Limb (tissue), 2 donors: ENCODE results near the gene DNLZ.
"Not testable (repeated sequence)": the region's sequence is repeated elsewhere in the genome, so short reads cannot be mapped to it uniquely, and the experiment has no call there.

Experiments
- DNase-seq, 2 donors: peaks; one replicate each; pipeline ENCODE4 v3.0.0-alpha.2; 2016; ENCODE audit errors: extremely low spot score in 2 of 2

DNLZ gene

DNA sequence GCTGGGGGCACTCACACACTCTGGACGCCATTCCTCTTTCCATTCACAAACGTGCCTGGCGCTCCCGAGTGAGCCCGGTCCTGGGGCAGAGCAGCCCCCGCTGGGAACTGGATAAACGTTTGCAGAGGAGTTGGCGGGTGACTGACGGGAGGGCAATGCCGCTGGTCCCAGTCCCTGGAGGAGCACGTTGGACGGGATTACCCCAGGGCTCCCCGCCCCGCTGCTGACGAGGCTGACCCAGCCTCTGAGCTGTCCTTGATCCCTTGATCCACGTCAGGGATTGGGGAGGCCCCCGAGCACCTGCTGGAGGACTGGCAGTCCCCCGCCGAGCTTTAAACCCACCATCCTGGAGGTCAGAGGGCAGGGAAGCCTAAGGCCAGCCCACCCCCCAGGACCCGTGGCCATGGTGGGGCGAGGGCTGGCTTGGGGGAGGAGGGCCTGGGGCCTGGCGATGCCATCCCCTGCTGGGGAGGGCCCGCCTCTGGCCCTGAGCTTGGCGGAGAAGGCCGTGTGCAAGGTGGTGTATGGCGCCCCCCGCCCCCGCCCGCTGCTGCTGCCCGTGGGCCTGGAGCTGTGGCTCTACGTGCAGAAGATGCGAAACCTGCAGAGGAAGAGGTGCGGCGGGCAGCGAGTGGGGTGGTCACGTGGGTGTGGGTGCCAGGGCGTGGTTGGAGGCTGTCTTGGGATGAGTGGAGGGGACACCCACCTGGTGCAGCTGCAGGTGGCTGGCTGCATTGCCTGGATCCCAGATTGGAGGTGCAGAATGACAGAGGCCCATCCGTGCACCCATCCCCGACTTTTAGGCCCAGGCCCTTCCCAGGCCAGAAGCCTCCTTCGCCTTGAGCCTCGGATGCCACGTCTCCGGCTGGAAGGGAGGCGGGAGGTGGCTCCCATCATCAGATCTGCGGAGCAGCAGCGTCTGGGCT lies 31.7 kb downstream of the DNLZ start:
- no peak for DNase-seq

DNA sequence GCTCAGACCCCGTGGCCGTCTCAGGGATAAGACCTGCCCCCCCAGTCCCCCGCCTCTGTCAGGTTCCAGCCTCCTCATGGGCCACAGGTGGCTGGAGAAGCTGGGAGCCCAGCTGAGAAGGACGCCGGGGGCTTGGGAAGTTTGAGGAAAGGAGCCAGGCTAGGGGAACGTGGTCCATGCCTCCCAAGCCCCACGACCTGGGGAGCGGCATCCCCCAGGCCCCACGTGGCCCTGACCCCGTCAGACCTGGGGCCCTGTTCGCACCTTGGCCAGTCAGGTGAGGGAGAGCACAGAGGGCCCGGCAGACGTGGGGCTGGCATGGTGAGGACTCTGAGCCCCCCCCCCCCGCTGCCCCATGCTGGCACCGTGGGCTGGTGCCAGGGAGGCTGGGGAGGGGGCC lies 32.5 kb downstream of the DNLZ start:
- DNase-seq: no peak

DNA sequence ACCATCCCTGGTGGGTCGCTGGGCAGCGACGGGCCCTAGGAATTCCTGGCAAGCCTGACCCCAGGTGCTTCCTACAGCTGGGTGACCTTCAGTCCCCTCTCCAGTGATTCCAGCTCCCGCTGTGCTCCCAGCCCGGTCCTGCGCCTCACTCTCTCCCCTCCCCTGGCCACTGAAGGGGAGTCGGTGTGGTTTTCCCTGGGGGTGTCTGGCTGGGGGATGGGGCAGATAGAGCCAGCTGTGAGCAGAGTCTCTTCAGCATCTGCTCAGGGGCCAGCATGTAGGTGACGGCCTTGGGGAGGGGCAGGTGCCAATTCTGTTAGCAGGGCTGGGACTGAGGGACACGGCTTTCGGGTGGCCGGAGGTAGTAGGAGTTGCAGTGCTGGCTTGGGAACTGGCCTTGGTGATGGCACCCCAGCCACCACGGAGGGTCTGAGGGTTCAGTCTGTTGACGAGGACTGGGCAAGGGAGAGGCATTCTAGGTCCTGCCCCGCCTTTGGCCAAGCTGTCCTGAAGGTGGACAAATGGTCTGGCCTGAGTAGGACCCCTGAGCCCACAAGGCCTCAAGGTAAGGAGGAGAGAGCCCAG lies 33.0 kb downstream of the DNLZ start:
- no peak for DNase-seq

DNA sequence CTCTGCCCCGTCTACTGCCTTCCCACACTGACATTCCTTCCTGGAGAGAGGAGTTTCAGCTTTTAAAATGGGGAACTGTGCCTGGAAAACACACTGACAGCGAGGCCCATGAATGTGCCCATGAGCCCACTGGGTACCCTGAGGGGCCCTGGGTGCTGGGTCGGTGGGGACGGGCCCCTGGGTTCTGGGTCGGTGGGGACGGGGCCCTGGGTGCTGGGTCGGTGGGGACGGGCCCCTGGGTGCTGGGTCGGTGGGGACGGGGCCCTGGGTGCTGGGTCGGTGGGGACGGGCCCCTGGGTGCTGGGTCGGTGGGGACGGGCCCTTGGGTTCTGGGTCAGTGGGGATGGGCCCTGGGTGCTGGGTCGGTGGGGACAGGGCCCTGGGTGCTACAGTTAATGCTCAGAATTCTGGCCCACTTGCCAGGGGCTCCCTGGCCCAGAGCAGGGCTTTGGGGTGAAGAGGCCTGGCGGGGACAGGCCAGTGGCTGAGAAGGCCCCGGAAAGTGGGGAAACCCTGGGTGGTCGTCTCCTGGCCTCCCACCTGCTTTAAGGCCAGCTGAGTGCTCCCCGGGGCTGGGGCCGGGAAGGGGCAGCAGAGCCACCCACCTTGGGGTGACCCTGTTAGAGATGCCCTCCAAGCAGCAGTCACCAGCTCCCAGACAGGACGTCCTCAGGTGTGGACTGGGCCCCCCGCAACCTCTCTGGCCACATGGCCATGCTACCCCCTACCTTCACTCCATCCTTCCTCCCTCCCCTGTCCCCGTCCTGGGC lies 33.7 kb downstream of the DNLZ start:
- DNase-seq: no peak

DNA sequence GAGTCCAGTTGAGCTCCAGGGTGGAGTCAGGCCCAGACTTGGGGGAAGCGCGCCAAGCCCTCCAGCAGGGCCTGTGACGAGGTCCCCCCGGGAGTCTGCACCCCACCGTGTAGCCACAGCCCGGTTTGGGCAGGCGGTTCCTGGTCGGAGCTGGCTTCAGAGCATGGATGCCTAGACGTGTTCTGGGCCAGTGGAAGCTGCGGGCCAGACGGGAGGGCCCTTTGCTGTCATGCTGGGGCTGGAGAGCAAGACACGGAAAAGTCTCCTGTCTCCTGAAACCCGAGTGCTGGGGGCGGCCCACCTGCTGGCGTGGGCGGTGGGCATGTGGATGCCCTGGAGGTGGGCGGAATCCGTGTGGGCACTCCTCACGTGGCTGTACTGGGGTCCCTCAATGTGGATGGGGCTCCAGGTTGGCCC lies 34.3 kb downstream of the DNLZ start:
- DNase-seq: no peak

DNA sequence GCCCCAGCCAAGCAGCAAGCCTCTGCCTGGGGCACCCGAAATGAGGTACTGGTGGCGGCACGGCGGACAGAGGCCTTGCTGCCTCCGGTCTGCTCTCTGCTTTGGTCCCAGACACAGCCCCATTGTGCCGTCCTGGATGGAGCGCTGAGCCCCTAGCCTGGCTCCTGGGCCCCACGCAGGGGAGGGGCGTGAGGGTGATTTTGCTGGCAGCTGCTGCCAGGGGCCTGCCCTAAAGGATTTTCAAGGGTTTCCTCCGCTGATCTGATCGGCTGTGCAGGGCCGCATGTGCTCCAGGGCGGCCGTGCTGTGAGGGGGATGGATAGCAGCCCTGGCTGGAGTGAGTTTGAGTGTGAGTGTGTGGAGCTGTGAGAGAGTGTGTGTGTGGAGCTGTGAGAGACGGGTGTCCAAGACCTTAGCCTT lies 34.9 kb downstream of the DNLZ start:
- peak; percentile 70 to 86 for DNase-seq

DNA sequence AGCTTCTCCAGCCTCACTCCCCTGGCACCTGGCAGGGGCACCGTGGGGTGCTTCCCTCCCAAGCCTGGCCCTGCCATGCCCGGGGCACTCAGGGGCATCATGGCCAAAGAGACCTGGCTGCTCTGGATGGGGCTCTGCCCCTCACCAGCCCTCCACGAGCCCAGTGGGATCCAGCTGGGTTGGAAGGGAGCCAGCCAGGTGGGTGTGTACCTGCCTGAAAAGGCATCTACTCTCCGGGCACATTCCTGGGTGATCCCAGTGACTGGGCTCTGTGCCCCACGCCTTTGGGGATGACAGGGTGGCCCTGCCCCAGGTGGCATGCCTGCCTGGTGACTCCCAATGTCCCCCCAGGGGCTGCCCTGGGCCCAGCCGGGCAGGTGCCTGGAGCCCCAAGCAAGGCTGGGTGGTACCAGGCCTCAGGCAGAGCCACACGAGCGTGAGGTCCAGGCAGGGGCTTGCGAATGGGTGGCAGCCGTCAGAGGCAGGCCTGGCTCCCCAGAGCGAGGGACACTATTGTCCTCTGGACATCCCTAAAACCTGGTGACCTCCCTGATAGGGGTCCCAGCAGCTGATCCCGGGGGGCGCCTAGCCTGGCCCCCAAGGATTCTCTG lies 35.4 kb downstream of the DNLZ start:
- DNase-seq: peak in 1 of 2 donors; percentile 73

DNA sequence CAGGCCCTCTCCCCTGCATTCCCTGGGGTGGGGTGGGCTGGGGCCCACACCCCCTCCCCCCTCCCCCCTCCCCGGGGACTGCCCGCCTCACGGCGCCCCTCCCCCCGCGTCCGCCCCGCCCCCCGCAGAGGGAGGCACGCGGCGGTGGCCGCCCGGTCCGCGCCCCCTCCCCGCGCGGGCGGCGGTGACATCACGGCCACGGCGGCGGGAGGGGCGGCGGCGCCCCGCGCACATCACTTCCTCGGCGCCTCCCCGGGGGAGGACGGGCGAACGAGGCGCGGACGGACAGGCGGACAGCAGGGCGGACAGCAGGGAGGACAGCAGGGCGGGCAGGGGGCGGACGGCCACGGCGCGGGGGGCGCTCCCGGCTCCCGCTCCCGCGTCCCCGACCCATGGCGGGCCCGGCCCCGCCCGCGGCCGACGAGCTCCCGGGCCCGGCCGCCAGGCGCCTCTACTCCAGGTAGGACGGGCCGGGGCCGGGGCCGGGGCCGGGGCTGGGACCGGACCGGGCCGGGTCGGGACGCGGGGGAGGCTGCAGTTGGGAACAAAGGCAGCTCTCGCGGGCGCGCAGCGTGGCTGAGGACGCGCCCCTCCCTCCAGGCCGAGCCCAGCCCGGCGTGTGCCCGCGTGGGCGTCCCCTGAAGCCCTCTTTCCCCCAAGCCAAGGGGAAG lies 36.1 kb downstream of the DNLZ start, which contains the start of gene GPSM1:
Gene GPSM1 (plus strand): TSS at position 236 of the 671 bp plus-strand sequence. CDS start 157 bp downstream, at position 393.
- peak in 1 of 2 donors; percentile 83 for DNase-seq

DNA sequence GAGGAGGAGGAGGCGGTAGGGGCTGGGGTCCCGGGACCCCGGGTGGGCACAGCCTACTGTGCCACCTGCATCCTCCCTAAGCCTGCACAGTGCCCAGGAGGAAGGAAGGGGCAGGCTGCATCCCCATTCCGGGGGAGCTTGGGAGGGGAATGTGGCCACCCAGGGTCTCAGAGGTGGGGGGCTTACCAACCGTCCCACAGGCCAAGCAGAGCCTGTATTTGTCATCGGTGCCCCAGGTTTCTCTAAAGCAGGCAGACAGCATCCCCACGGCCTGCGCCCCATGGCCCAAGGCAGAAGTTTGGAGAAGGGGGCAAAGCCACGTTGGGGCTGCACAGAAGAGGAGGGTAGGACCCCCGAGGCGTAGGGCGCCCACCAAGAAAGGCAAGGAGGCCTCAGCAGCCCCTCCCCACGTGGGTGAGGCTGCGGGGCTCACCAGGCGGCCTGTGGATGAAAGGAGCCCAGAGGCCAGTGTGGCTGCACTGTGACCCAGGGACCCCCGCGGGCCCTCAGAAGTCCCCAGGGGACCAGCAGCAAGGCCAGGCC lies 36.7 kb downstream of the DNLZ start:
- no peak for DNase-seq

DNA sequence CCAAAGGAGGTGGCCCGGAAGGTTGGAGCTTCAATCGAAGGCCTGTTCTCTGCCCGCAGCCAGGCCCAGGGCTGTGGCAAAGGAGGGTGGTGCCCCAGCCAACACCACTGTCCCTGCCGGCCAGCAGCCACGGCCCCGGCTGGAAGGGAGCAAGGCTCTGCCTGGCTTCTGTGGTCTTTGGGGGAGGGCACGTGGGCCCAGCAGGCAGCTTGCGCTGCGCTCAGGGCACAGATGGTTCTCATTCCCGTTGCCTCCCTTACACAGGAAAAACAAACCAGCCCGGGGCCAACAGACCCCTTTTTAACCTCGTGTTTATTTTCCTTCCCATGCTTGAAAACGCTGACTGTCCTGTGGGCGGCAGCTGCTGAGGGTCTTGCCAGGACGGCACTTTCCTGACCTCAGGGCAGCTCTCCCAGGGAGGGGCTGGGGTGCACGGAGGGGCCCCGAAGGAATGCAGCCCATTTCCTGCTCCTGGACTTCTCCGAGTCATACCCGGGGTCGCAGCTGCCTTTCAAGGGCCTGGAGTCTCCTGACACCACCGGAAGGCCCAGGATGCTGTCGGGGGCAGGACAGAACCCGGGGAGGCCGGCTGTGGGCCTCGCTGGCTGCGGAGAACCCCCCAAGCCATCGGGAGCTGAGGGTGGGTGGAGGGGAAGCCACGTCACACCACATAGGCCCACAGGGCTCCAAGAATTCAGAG lies 37.3 kb downstream of the DNLZ start:
- DNase-seq: peak; percentile 65 to 69

DNA sequence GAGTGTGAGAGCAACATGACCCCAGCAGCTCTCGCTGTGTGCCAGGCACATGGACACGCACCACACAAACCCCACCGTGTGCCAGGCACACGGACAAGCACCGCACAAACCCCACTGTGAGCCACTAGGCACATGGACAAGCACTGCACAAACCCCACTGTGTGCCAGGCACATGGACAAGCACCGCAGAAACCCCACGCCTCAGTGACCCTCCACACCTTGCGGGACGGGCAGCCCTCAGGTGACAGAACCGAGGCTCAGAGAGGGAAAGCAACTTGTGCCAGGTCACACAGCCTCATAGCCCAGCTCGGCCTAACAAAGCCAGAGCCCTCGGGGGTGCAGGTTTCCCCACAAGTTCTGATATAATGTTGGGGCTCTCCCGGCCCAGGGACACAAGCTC lies 38.2 kb downstream of the DNLZ start:
- DNase-seq: no peak

DNA sequence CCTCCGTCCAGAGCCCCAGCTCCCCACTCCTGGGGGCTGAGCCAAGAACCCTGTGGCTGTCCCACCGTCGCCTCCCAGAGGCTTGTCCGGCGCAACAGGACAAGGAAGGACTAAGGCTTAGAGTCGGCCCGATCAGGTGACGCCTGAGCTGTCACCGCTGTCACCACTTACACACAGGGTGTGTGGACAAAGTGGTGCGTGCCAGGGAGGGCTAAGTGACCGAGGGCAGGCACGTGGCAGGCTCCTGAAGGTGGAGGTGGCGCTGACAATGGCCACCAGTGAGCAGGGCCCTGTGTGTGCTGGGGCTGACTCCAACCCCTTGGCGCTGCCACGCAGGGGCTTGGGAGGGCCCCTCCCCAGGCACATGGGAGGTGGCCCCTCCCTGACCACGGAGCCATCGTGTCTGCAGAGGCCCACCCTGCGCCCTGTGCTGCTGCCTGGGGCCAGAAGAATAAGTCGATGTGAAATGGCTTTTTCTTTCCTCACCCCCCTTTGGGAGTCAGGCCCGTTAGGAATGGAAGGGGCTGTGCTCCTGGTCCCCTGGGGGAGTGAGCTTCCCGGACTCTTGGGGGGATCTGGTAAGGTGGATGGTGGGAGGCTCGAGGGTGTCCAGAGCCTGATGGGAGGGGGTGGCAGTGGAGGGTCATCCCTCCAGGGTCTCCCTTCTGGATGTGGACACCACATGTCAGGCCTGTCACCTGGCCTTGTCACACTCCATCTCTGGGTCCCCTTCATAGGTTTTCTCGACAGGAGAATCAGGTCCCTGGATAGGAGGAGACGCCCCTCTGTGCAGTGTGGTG lies 38.8 kb downstream of the DNLZ start:
- DNase-seq: no peak

DNA sequence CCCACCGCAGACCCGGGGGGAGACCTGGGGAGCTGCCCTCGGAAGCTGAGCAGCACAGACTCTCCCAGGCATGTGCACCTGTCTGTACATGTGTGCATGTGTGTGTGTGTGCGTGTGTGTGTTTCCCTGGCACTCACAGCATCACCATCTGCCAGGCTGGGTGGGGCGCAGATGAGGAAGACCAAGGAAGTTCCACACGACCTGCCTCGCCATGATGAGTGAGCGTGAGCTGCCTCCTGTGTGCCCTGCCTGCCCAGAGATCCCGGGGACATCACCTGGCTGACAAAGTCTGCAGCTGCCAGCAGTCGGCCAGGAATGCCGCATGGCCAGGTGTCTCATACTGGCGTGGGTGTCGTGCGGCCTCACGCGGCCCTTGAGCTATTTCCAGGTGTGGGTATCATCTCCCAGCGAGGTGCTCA lies 40.2 kb downstream of the DNLZ start:
- DNase-seq: no peak

DNA sequence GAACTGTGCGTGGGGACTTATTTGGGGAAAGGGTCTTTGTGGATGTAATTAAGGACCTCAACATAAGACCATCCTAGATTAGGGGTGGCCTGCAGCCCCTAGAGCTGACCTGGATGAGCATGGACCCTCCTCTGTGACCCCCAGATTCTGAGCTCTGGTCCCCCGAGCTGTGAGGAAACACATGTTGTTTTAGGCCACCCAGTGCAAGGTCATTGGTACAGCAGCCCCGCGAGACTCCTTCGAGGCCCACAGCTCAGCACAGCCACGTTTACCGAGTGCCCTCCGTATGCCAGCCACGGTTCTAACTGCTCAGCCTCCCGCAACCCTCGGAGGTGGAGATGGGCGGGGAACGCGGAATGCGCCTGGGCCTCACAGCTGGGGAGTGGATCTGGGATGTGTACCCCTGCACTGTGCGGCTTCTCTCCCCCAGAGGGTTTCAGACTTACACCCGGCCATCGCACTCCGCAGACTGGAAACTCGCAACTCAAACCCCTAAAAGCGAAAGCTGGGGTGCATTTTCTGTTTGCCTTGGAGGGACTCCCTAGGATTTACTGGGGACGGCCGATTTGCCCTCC lies 40.7 kb downstream of the DNLZ start:
- no peak for DNase-seq

DNA sequence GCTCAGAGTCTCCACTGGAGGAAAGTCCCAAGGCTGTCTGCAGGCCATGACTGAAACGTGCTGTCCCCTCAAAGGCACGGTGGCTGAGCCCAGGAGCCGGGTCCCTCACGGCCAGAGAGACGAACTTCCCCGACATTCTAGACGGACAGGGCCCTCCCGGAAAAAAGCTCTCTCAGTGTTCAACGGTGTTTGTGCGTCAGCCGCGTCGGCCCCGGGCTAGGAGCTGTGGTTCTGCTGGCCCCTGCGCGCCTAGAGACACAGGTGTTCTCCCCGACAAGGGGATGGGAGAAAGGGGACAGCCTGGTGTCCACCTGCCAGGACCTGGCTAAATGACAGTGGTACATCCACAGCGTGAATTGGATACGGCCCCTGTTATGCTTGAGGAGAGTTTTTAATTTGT lies 42.0 kb downstream of the DNLZ start:
- no peak for DNase-seq

DNA sequence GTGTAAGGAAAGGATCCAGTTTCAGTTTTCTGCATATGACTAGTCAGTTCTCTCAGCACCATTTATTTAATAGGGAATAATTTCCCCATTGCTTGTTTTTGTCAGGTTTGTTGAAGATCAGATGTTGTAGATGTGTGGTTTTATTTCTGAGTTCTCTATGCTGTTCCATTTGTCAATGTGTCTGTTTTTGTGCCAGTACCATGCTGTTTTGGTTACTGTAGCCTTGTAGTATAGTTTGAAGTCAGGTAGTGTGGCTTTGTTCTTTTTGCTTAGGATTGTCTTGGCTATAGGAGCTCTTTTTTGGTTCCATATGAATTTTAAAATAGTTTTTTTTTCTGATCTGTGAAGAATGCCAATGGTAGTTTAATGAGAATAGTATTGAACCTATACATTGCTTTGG lies 42.6 kb downstream of the DNLZ start:
- not testable (repeated sequence) for DNase-seq

DNA sequence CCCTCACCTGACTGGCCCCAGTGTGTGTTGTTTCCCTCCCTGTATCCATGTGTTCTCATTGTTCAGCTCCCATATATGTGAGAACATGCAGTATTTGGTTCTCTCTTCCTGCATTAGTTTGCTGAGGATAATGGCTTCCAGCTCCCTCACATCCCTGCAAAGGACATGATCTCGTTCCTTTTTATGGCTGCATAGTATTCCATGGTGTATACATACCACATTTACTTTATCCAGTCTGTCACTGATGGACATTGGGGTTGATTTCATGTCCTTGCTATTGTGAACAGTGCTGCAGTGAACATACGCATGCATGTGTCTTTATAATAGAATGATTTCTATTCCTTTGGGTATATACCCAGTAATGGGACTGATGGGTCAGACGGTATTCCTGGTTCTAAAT lies 43.6 kb downstream of the DNLZ start:
- not testable (repeated sequence) for DNase-seq

DNA sequence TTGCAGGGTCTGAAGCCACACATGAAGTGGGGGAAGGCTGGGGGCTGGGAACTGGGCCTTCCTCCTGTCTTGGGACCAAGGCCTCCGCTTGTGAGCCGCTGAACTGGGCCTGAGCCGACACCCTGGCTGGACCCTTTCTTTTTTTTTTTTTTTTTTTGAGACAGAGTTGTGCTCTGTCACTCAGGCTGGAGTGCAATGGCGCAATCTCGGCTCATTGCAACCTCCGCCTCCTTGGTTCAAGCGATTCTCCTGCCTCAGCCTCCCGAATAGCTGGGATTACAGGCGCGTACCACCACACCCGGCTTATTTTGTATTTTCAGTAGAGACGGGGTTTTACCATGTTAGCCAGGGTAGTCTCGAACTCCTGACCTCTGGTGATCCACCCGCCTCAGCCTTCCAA lies 44.3 kb downstream of the DNLZ start:
- not testable (repeated sequence) for DNase-seq

DNA sequence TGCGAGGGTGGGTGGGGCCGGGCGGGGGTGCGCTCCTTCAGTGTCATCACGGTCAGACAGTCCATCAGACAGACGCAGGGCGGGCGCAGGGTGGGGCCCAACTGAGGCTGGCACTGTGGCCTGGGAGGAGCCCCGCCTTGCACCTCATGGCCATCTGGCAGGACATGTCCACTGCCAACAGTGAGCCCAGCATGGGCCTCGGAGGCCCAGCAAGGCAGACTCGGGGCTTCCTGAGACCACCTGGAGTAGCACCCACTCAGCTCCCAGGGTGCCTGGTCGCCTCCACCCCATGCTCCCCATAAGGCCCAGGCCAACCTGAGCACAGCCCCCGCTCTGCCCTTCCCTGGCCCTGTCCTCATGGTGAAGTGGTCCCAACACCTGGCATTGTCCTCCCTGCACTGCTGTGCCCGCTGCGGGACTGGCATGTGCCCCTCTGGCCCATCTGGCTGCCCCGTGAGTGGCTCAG lies 44.7 kb downstream of the DNLZ start:
- no peak for DNase-seq
